Endothelial cell of umbilical vein (primary cell): ENCODE data around the gene PIM3. TPM values are rescaled to one million over a fixed set of nuclear protein-coding genes. Genes with fewer than 3 reads are reported as not detected.

Source experiments
- BruUV-seq: library from RNA; stranded (reverse); fragments of 400-500 nt; replicated peaks from 2 replicates; lab custom pipeline; 2021; lab: Mats Ljungman, UMichigan
- CTCF ChIA-PET: fragments of 300-600, 350-600 bp; sonication (Branson Sonifier 250); formaldehyde crosslinking; loops from one replicate; lab custom pipeline; 2021; ENCODE audit warnings: antibody characterized with exemption, inconsistent platforms; lab: Charles Lee
- POLR2A ChIA-PET: fragments of 300-600, 350-600 bp; sonication (Branson Sonifier 250); formaldehyde crosslinking; loops from one replicate; lab custom pipeline; 2021; ENCODE audit warnings: antibody characterized with exemption, inconsistent platforms; lab: Charles Lee
- DNase-seq: peaks from one replicate; pipeline ENCODE4 v3.0.0-alpha.2; 2011; ENCODE audit warnings: low read depth, low spot score
- FAIRE-seq: peaks from 2 replicates; lab custom pipeline; 2011; peaks lifted over from hg19 to GRCh38; lab: Jason Lieb, UNC
- H2AFZ ChIP-seq: 2 replicates; pipeline ENCODE4 v1.6.0; 2012; ENCODE audit warnings: low read depth, low read length, control low read depth, inconsistent platforms
- H3K27ac ChIP-seq: 2 replicates; pipeline ENCODE4 v1.5.1; 2011; ENCODE audit warnings: low read depth, mild to moderate bottlenecking, control low read depth, low read length, moderate library complexity; ENCODE audit not compliant: insufficient read depth
- H3K27me3 ChIP-seq, 2 experiments: 2 replicates each; pipeline versions ENCODE4 v1.6.0 to v1.6.1; 2011; ENCODE audit warnings: low read length in 2 of 2, mixed read lengths in 1 of 2; ENCODE audit not compliant: control insufficient read depth in 2 of 2, insufficient read depth in 2 of 2
- H3K36me3 ChIP-seq, 2 experiments: 2 replicates in 1 of 2; 3 replicates in 1 of 2; pipeline ENCODE4 v1.5.1; 2011; ENCODE audit warnings: low read length in 2 of 2, mild to moderate bottlenecking in 1 of 2, moderate library complexity in 1 of 2; ENCODE audit not compliant: control insufficient read depth in 2 of 2, insufficient read depth in 2 of 2; ENCODE audit errors: extremely low read depth in 1 of 2
- H3K4me1 ChIP-seq: 3 replicates; pipeline ENCODE4 v1.5.1; 2011; ENCODE audit warnings: mild to moderate bottlenecking, low read length; ENCODE audit not compliant: control insufficient read depth, insufficient read depth; ENCODE audit errors: extremely low read depth
- H3K4me2 ChIP-seq: 2 replicates; pipeline ENCODE4 v1.6.1; 2011; ENCODE audit warnings: low read length, control low read depth, mixed read lengths; ENCODE audit not compliant: insufficient read depth
- H3K4me3 ChIP-seq, 3 experiments: fragments of 200-600 bp in 1 of 3; sonication (generic), shearing (Covaris generic) in 1 of 3; replicated peaks in 1 of 3; 2 replicates each; pipeline ENCODE4 v1.5.1; 2011 to 2016; ENCODE audit warnings: control low read depth in 3 of 3, low read length in 3 of 3, mild to moderate bottlenecking in 2 of 3, inconsistent platforms in 1 of 3, low read depth in 1 of 3, moderate library complexity in 1 of 3; ENCODE audit not compliant: insufficient read depth in 1 of 3
- H3K79me2 ChIP-seq: 2 replicates; pipeline ENCODE4 v1.6.0; 2012; ENCODE audit warnings: low read length, inconsistent platforms; ENCODE audit not compliant: control insufficient read depth, insufficient read depth
- H3K9ac ChIP-seq: replicated peaks from 2 replicates; pipeline ENCODE3; 2011; ENCODE audit warnings: low read length, control low read depth; ENCODE audit not compliant: insufficient read depth; ENCODE audit errors: extremely low read depth
- H3K9me1 ChIP-seq: replicated peaks from 3 replicates; pipeline ENCODE4 v1.6.0; 2011; ENCODE audit warnings: mild to moderate bottlenecking, low read length; ENCODE audit not compliant: control insufficient read depth, insufficient read depth; ENCODE audit errors: extremely low read depth
- H3K9me3 ChIP-seq: replicated peaks from 2 replicates; pipeline ENCODE4 v1.5.1; 2012; ENCODE audit warnings: low read length, inconsistent platforms; ENCODE audit not compliant: control insufficient read depth, insufficient read depth
- H4K20me1 ChIP-seq: replicated peaks from 2 replicates; pipeline ENCODE3; 2011; ENCODE audit warnings: mild to moderate bottlenecking, low read length; ENCODE audit not compliant: control insufficient read depth, insufficient read depth; ENCODE audit errors: extremely low read depth
- CTCF ChIP-seq, 2 donors: IDR thresholded peaks; 1 replicate in 1 of 2; 2 replicates in 1 of 2; pipeline ENCODE4 v1.5.1; 2011; ENCODE audit warnings: low read length in 2 of 2, mild to moderate bottlenecking in 2 of 2, moderate library complexity in 2 of 2, control low read depth in 1 of 2, inconsistent platforms in 1 of 2, low read depth in 1 of 2; ENCODE audit not compliant: insufficient read depth in 1 of 2; ENCODE audit errors: extremely low read depth in 1 of 2
- EZH2 ChIP-seq: IDR thresholded peaks from 2 replicates; pipeline ENCODE4 v1.6.1; 2012; ENCODE audit warnings: borderline replicate concordance, low read depth, mild to moderate bottlenecking, moderate library complexity, low read length, inconsistent platforms; ENCODE audit not compliant: severe bottlenecking
- FOS ChIP-seq: IDR thresholded peaks from 2 replicates; pipeline ENCODE4 v1.6.1; 2011; ENCODE audit warnings: mild to moderate bottlenecking, low read length, moderate library complexity, borderline replicate concordance; ENCODE audit not compliant: insufficient read depth
- GATA2 ChIP-seq: IDR thresholded peaks from 2 replicates; pipeline ENCODE4 v1.7.0; 2011; ENCODE audit warnings: low read depth, mild to moderate bottlenecking, moderate library complexity, mixed read lengths, low read length; ENCODE audit not compliant: insufficient read length, insufficient read depth
- JUN ChIP-seq: IDR thresholded peaks from 2 replicates; pipeline ENCODE4 v1.6.1; 2011; ENCODE audit warnings: borderline replicate concordance, low read depth; ENCODE audit not compliant: insufficient read length, insufficient read depth
- MAX ChIP-seq: IDR thresholded peaks from 2 replicates; pipeline ENCODE4 v1.6.1; 2011; ENCODE audit not compliant: insufficient read depth, insufficient read length
- MYC ChIP-seq: IDR thresholded peaks from one replicate; pipeline ENCODE4 v1.6.1; 2011; ENCODE audit warnings: mild to moderate bottlenecking, low read depth, low read length
- POLR2A ChIP-seq: IDR thresholded peaks from 2 replicates; pipeline ENCODE4 v1.6.1; 2012; ENCODE audit warnings: low read depth, mild to moderate bottlenecking, control low read depth, low read length
- POLR2AphosphoS5 ChIP-seq: IDR thresholded peaks from 2 replicates; pipeline ENCODE4 v1.6.1; 2012; ENCODE audit warnings: low read depth, mild to moderate bottlenecking, control low read depth, low read length, moderate library complexity; ENCODE audit not compliant: insufficient read depth
- dilution Hi-C: fragments of 300-500 bp; cut with MboI; formaldehyde crosslinking; loops from one replicate; pipeline ENCODE4 v1.15.0; 2019; ENCODE audit warnings: low sequenced_read_pairs; ENCODE audit not compliant: extremely low pct_ligation_motif_present
- intact Hi-C: fragments of 100-400 bp; cut with micrococcal nuclease; formaldehyde crosslinking; loops from one replicate; pipeline ENCODE4 v1.10.0; 2022
- polyA plus RNA-seq, 4 experiments: library from polyadenylated mRNA; depleted of rRNA in 3 of 4; stranded (reverse) in 3 of 4; unstranded in 1 of 4; fragments of >200 nt; gene quantifications; 2 replicates each; pipeline versions ENCODE4 v1.2.1 to v1.2.3, GENCODE V29; 2011 to 2012; ENCODE audit warnings: missing spikeins in 1 of 4
- total RNA-seq: library from RNA; stranded (reverse); gene quantifications from 2 replicates; pipeline ENCODE4 v1.2.3, GENCODE V29; 2021

PIM3 gene
- total and polyA plus RNA-seq, 2 donors (not counting 3 experiments of a cell fraction or from before 2014, with no cell fraction given) = 131 to 185 TPM

- no peak for FAIRE-seq
- CTCF ChIA-PET = interaction anchor here (0.8 to 4.7 kb wide), 3 partner anchors 16 to 64 kb away, joined by 3 to 50 read pairs (median 3); no protein-coding TSS in a partner anchor
- no peaks in the 10 kb centered on the region for H4K20me1 ChIP-seq
- no peak overlapping the region for H3K27ac ChIP-seq
- H3K9me1 ChIP-seq = no peaks in the 10 kb centered on the region
- dilution Hi-C loops = no loop called here
- H2AFZ ChIP-seq = no peak overlapping the region
- POLR2A ChIA-PET = no interaction called here
- no peaks in the 10 kb centered on the region for H3K4me1 ChIP-seq
- intact Hi-C loops = no loop called here
- BruUV-seq = no TSS peak
- H3K4me3 ChIP-seq = no peak overlapping the region
- H3K79me2 ChIP-seq = no peaks in the 10 kb centered on the region
- no peak overlapping the region for H3K4me2 ChIP-seq
- no peaks in the 10 kb centered on the region for H3K27me3 ChIP-seq
- no peaks in the 10 kb centered on the region for H3K36me3 ChIP-seq
- DNase-seq = no peak
- TF ChIP-seq CTCF (IDR thresholded peaks at IDR 0.05; ENCODE audit: extremely low read depth in 1 of 2, insufficient read depth in 1 of 2, low read depth in 1 of 2, low read length in 2 of 2) (no peak), JUN (no peak), MAX (no peak), GATA2 (no peak), MYC (no peak), POLR2AphosphoS5 (no peak), FOS (no peak), EZH2 (no peak), POLR2A (no peak)
- no peaks in the 10 kb centered on the region for H3K9me3 ChIP-seq
- no peak overlapping the region for H3K9ac ChIP-seq
These were observed 35.0 kb downstream of the PIM3 start for GRCh38 chr22:49995361-49996118.
